ENCODE data around the gene KANSL3.

DNA sequence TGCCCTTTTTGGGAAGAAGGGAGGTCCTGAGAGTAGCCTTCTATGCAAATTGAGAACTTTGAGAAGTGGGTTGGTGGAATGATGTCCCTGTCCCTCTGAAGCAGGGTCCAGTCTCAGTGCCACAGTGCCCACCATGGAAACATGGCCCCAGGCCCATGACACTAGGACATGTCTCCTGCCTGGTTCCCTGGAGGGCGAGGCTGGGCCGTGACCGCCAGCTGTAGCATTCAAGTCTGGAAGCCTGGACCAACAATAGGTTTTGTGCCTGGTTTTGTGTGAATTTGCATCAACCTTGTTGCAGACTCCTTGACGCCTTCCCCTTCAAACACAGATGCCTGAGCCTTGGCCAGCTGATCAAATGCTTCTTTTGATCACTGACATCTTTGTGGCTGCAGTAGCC lies 74.1 kb downstream of the KANSL3 start:
- TF ChIP-seq HDGF (IDR thresholded peaks at IDR 0.05) (no peak), BHLHE40 (IDR thresholded peaks at IDR 0.05; ENCODE audit: low read length) (no peak), ZNF239 (CRISPR knock-in tag; IDR thresholded peaks at IDR 0.05) (no peak), TARDBP (IDR thresholded peaks at IDR 0.05) (no peak), BMI1 (IDR thresholded peaks at IDR 0.05; ENCODE audit: low read length) (no peak), ZNF134 (CRISPR knock-in tag; conservative IDR thresholded peaks at IDR 0.05) (no peak)
- TF ChIP-seq, protein P1, sequence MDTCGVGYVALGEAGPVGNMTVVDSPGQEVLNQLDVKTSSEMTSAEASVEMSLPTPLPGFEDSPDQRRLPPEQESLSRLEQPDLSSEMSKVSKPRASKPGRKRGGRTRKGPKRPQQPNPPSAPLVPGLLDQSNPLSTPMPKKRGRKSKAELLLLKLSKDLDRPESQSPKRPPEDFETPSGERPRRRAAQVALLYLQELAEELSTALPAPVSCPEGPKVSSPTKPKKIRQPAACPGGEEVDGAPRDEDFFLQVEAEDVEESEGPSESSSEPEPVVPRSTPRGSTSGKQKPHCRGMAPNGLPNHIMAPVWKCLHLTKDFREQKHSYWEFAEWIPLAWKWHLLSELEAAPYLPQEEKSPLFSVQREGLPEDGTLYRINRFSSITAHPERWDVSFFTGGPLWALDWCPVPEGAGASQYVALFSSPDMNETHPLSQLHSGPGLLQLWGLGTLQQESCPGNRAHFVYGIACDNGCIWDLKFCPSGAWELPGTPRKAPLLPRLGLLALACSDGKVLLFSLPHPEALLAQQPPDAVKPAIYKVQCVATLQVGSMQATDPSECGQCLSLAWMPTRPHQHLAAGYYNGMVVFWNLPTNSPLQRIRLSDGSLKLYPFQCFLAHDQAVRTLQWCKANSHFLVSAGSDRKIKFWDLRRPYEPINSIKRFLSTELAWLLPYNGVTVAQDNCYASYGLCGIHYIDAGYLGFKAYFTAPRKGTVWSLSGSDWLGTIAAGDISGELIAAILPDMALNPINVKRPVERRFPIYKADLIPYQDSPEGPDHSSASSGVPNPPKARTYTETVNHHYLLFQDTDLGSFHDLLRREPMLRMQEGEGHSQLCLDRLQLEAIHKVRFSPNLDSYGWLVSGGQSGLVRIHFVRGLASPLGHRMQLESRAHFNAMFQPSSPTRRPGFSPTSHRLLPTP (IDR thresholded peaks at IDR 0.05; ENCODE audit: borderline replicate concordance, extremely low read depth, insufficient read length), result no peak

Data from K562 (cell line).